Endothelial cell of umbilical vein (primary cell): ENCODE results near the gene TBC1D5.

Experiments
- CTCF ChIP-seq, 2 donors: IDR thresholded peaks; 1 replicate in 1 of 2; 2 replicates in 1 of 2; pipeline ENCODE4 v1.5.1; 2011; ENCODE audit warnings: low read length in 2 of 2, mild to moderate bottlenecking in 2 of 2, moderate library complexity in 2 of 2, control low read depth in 1 of 2, inconsistent platforms in 1 of 2, low read depth in 1 of 2; ENCODE audit not compliant: insufficient read depth in 1 of 2; ENCODE audit errors: extremely low read depth in 1 of 2
- EZH2 ChIP-seq: IDR thresholded peaks from 2 replicates; pipeline ENCODE4 v1.6.1; 2012; ENCODE audit warnings: borderline replicate concordance, low read depth, mild to moderate bottlenecking, moderate library complexity, low read length, inconsistent platforms; ENCODE audit not compliant: severe bottlenecking
- POLR2A ChIP-seq: IDR thresholded peaks from 2 replicates; pipeline ENCODE4 v1.6.1; 2012; ENCODE audit warnings: low read depth, mild to moderate bottlenecking, control low read depth, low read length
- POLR2AphosphoS5 ChIP-seq: IDR thresholded peaks from 2 replicates; pipeline ENCODE4 v1.6.1; 2012; ENCODE audit warnings: low read depth, mild to moderate bottlenecking, control low read depth, low read length, moderate library complexity; ENCODE audit not compliant: insufficient read depth

- TF ChIP-seq POLR2AphosphoS5 (no peak), POLR2A (no peak), CTCF (IDR thresholded peaks at IDR 0.05; ENCODE audit: extremely low read depth in 1 of 2, insufficient read depth in 1 of 2, low read depth in 1 of 2, low read length in 2 of 2) (no peak), EZH2 (no peak)
Observed at GRCh38 chr3:17142516-17142915, 599.9 kb downstream of the TBC1D5 start.
